Adipocyte (in vitro differentiated cells): ENCODE results near the gene GP1BB.

Experiments
- DNase-seq: peaks from one replicate; pipeline ENCODE4 v3.0.0-alpha.2; 2015; ENCODE audit warnings: low read depth
- H3K27me3 ChIP-seq: replicated peaks from 2 replicates; pipeline ENCODE4 v1.7.0; 2013; ENCODE audit warnings: mild to moderate bottlenecking, low read length, moderate library complexity; ENCODE audit not compliant: control insufficient read depth, insufficient read depth
- H3K36me3 ChIP-seq: 2 replicates; pipeline ENCODE4 v1.7.0; 2013; ENCODE audit warnings: low read length, mild to moderate bottlenecking, moderate library complexity; ENCODE audit not compliant: control insufficient read depth, insufficient read depth, severe bottlenecking
- H3K4me1 ChIP-seq: 2 replicates; pipeline ENCODE4 v1.7.0; 2013; ENCODE audit warnings: mild to moderate bottlenecking, low read length, moderate library complexity; ENCODE audit not compliant: control insufficient read depth, insufficient read depth
- H3K4me3 ChIP-seq: 2 replicates; pipeline ENCODE4 v1.7.0; 2013; ENCODE audit warnings: mild to moderate bottlenecking, low read length, moderate library complexity
- H3K9ac ChIP-seq: 2 replicates; pipeline ENCODE4 v1.7.0; 2013; ENCODE audit warnings: mild to moderate bottlenecking, low read length, moderate library complexity
- H3K9me3 ChIP-seq: 2 replicates; pipeline ENCODE4 v1.7.0; 2013; ENCODE audit warnings: mild to moderate bottlenecking, low read length, moderate library complexity; ENCODE audit not compliant: control insufficient read depth

GP1BB gene

DNA sequence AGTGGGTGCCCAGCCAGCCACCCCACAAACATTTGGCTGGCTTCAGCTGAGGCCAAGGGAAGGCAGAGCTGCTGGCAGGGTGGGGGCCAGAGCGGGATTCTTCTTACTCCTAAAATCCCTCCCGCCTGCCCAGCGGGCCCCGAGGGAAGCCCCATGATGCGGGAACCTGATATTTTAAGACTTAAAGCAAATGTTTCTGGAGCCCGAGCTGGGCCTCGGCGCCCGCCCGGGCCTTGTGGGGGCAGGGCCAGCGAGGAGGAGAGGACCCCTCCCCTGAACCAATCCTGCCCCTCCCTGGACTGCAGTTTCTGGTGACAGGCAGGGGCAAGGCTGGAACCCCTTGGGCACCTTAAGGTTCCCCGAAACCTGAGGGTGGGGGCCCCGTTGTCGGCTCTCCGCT is 17.2 kb downstream of the GP1BB start:
- no peak for DNase-seq
- no peaks in the 10 kb centered on the region for H3K9me3 ChIP-seq
- no peak overlapping the region for H3K4me3 ChIP-seq
- H3K9ac ChIP-seq, result no peak overlapping the region
- H3K4me1 ChIP-seq, result no peaks in the 10 kb centered on the region
- no peaks in the 10 kb centered on the region for H3K36me3 ChIP-seq
- peaks cover 36% of the 10 kb centered on the region for H3K27me3 ChIP-seq

DNA sequence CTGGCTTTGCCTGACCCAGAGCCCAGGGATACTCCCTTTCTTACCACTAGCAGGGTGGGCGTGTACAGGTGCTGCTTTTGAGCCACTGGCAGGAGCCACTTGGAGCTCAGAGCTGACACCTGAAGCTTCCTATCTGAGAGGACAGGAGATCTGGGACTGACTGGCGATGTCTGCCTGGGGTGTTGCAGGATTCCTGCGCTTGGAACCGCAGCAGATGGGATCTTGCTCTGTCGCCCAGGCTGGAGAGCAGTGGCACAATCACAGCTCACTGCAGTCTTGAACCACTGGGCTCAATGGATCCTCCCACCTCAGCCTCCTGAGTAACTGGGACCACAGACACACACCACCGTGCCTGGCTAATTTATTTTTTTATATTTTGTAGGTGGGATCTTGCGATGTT is 17.7 kb downstream of the GP1BB start:
- DNase-seq, result no peak
- Histone ChIP-seq H3K27me3 (peaks cover 35% of the 10 kb centered on the region), H3K36me3 (no peaks in the 10 kb centered on the region), H3K9me3 (no peaks in the 10 kb centered on the region), H3K4me3 (no peak overlapping the region), H3K4me1 (no peaks in the 10 kb centered on the region), H3K9ac (no peak overlapping the region)

DNA sequence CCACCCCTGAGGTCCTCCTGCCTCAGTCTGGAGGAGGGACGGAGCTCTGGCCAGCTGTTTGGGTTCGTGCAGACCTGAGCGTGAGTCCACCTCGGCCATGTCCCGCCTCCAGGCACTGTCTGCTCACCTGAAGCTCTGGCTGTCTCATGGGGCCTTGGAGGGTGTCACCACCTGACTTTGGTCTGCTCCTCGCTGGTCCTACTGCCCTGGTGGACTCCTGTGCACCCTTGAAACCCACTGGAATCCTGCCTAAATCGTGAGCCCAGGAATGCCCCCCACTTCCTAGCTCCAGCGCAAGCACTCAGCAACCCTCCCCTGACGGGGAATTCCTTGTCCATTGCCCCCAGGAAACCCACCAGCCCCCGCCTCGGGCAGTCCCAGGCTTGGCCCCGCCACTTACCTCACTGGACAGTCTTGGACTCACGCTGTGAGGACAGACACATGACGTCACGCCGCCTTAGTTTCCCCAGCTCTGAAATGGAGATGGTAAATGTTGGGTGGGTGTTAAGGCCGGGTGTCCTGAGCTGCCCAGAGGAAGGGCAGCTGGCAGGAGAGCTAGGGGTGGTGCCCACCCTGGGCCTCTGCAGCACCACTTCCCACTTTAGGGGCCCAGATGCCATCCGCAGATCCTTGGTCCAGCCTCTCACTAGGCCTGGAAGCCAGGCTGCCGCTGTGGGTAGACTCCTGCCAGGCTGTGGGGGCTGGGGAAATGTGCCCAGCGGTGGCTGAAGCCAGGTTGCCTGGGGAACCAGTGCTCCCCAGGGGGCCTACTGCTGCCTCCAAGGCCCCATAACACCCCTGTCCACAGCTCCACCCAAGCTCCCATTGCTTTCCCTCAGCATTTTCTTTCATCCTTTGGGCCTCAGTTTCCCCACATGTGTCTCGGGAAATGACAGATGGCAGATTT is 19.1 kb downstream of the GP1BB start:
- Histone ChIP-seq H3K9ac (no peak overlapping the region), H3K27me3 (peaks cover 23% of the 10 kb centered on the region), H3K9me3 (no peaks in the 10 kb centered on the region), H3K36me3 (no peaks in the 10 kb centered on the region), H3K4me1 (no peaks in the 10 kb centered on the region), H3K4me3 (no peak overlapping the region)
- no peak for DNase-seq

DNA sequence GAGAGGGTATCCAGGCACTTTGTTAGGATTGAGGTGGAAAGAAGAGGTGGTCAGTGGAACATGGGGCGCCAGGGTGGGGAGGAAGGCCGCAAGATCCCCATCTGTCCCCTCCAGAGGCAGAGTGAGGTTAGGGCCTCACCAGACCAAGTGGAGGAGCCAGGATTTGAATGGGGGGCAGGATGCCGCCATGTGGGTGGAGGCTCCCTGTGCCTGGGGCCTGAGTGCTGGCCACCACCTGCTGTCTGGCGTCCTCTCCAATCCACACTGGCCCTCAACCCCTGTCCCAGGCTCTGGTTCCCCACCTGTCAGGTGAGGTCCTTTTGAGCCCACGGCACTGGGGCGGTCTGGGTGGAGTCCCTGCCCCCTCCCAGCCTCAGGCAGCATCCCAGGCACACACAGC is 19.7 kb downstream of the GP1BB start:
- Histone ChIP-seq H3K36me3 (no peaks in the 10 kb centered on the region), H3K4me3 (no peak overlapping the region), H3K27me3 (peaks cover 24% of the 10 kb centered on the region), H3K9me3 (no peaks in the 10 kb centered on the region), H3K4me1 (no peaks in the 10 kb centered on the region), H3K9ac (no peak overlapping the region)
- no peak for DNase-seq

DNA sequence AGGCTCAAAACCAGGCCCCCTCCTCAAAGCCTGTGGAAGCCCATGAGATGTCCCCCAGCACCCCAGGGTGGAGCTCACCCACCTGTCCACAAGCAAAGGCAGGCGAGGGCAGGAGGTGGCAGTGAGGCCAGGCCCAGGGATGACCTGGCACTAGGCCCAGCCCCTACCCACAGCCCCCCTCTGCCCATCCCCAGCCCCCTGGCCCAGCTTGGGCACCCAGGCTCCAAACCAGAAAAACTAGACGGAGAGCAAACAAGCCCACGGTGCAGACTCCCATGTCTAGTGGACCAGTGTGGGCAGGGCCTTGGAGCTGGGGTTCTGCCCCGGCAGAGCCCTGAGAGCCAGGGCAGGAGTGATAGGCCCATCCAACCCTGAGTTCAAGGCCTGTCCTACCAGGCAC is 20.3 kb downstream of the GP1BB start:
- no peaks in the 10 kb centered on the region for H3K36me3 ChIP-seq
- H3K9ac ChIP-seq, result no peak overlapping the region
- H3K9me3 ChIP-seq, result no peaks in the 10 kb centered on the region
- no peaks in the 10 kb centered on the region for H3K4me1 ChIP-seq
- no peak for DNase-seq
- peaks cover 26% of the 10 kb centered on the region for H3K27me3 ChIP-seq
- H3K4me3 ChIP-seq, result no peak overlapping the region

DNA sequence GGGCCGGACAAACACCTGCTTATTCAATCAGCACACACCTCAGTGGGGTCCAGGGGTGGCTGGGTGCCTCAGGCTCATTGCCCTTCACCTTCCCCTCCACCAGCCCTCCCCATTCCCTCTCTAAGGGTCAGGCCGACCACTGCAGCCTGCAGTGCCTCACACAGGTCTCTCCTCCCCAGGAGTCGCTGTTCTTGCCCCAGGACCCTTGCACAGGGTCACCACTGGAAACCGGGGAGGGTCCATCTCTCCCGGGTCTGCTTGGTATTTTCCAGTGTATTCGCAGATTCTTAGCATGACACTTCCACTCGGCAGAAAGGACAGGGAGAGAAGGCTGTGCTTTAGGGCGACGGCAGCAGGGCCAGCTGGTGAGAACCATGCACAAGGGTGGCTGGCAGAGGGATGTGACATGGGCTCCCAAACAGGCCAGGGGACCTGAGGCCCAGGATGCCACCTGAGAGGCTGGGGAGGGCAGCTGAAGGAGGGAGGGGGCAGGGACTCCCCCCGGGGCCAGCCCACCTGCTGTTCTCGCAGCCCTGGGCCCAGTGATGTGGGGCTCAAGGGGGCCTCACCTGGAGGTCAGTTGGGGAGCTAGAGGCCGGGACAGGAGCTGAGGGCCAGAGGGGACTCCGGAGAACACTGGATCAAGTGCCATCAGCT is 21.1 kb downstream of the GP1BB start:
- Histone ChIP-seq H3K4me3 (no peak overlapping the region), H3K9me3 (no peaks in the 10 kb centered on the region), H3K36me3 (no peaks in the 10 kb centered on the region), H3K27me3 (peaks cover 26% of the 10 kb centered on the region), H3K9ac (no peak overlapping the region), H3K4me1 (no peaks in the 10 kb centered on the region)
- DNase-seq, result no peak

DNA sequence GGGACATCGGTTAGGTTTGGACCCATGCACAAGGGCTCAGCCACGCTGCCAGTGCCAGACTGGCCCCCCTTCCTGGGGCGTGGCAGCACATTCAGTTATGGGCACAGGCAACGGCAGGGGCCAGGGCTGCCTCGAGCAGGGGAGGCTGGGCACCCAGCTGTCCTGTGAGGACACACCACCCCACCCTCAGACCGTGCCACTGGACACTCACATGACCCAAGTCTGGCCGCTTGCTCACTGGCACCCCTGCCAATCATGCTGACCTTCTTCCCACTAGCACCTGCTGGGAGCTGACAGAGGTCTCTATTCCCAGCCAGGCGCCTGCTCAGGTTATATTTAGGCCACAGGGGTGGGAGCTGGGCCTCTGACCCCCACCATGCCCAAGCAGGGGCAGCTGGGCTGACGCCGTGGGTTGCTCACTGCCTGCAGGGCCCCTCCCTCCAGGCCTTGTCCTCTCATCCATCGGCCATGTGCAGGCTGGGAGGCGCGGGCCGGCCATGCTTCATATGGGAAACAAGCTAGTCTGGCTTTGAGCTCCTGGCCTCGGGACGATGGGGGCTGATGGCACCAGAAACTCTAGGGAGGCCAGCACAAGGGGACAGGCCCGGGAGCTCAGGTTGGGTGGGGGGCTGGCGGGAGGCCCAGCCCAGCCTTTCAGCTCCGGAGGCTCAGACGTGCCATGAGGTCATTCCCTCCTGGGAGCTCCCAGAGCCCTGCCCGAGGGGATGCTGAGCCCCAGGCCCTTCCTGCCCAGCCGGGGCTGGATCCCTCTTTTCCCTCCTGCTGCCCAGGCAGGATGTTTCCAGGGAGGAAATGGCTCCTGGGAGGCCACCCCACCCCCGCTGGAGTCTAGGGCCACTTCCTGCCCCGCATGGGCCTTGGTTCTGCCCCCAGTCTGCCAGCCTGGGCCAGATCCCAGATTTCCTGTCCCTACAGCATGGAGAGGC is 22.1 kb downstream of the GP1BB start:
- no peak overlapping the region for H3K9ac ChIP-seq
- H3K4me1 ChIP-seq, result no peaks in the 10 kb centered on the region
- peaks cover 22% of the 10 kb centered on the region for H3K27me3 ChIP-seq
- H3K9me3 ChIP-seq, result no peaks in the 10 kb centered on the region
- no peak overlapping the region for H3K4me3 ChIP-seq
- DNase-seq, result no peak
- H3K36me3 ChIP-seq, result no peaks in the 10 kb centered on the region

DNA sequence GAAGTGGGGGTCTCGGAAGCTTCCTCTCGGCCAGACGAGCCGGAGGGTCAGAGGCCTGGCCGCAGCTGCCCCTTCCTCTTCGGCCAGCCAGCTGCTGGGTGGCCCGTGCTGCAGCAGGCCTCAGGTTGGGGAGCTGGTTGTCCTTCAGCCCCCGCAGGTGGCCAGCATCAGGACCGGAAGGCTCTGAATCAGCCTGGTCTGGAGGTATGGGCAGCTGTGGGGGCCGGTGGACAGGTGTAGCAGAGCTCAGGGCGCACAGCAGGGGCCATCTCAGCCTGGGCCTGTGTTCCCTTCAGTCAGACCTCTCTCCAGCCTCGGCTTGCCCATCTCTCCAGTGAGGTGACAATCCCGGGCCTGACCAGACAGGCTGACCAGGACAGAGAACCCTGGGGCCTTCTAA is 23.4 kb downstream of the GP1BB start:
- peaks cover 28% of the 10 kb centered on the region for H3K27me3 ChIP-seq
- no peaks in the 10 kb centered on the region for H3K9me3 ChIP-seq
- no peak overlapping the region for H3K9ac ChIP-seq
- no peaks in the 10 kb centered on the region for H3K4me1 ChIP-seq
- DNase-seq, result no peak
- H3K4me3 ChIP-seq, result no peak overlapping the region
- H3K36me3 ChIP-seq, result no peaks in the 10 kb centered on the region

GRCh38 chr22:19747551-19747950 is 24.2 kb downstream of the GP1BB start:
- Histone ChIP-seq H3K4me3 (no peak overlapping the region), H3K36me3 (no peaks in the 10 kb centered on the region), H3K9ac (no peak overlapping the region), H3K4me1 (no peaks in the 10 kb centered on the region), H3K9me3 (no peaks in the 10 kb centered on the region), H3K27me3 (peaks cover 30% of the 10 kb centered on the region)
- no peak for DNase-seq

DNA sequence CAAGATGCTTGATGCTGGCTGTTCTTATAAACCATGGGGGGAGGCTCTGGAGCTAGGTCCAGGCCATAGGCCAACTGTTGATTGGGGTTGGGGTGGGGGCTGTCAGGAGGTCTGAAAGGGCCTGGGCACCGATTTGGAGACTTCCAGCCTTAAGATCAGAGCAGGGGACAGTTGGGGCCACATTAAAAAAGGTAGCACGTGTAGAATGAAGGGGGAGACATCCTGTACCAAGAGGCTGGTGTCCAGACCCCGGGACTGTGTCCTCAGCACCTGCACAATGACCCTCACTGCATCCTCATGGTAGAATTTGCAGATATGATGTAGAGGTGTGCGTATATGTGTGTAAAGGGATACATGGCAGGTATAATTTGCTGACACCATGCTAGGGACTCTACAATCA is 24.8 kb downstream of the GP1BB start:
- H3K9me3 ChIP-seq, result no peaks in the 10 kb centered on the region

More for the DNA sequence above, 24.8 kb downstream of the GP1BB start:
- H3K4me3 ChIP-seq, result no peak overlapping the region
- no peak for DNase-seq
- H3K36me3 ChIP-seq, result no peaks in the 10 kb centered on the region
- peaks cover 32% of the 10 kb centered on the region for H3K27me3 ChIP-seq
- no peak overlapping the region for H3K9ac ChIP-seq
- H3K4me1 ChIP-seq, result no peaks in the 10 kb centered on the region
